Ascending aorta (tissue), 2 donors: ENCODE results near the gene SLC4A1AP. TPM values are rescaled to one million over a fixed set of nuclear protein-coding genes. Genes with fewer than 3 reads are reported as not detected.

ENCODE experiments used
- DNase-seq, 2 donors: peaks; one replicate each; pipeline ENCODE4 v3.0.0-alpha.2; 2019; ENCODE audit warnings: low spot score in 2 of 2
- H3K27ac ChIP-seq, 2 donors: fragments of 200-600 bp; sonication (generic); one replicate each; pipeline ENCODE4 v1.5.1; 2016 to 2017; ENCODE audit warnings: mild to moderate bottlenecking in 1 of 2
- H3K27me3 ChIP-seq: fragments of 200-600 bp; sonication (generic); one replicate; pipeline ENCODE4 v1.5.1; 2017
- H3K36me3 ChIP-seq, 2 donors: fragments of 200-600 bp; sonication (generic); one replicate each; pipeline ENCODE4 v1.5.1; 2016
- H3K4me1 ChIP-seq, 2 donors: fragments of 200-600 bp; sonication (generic); one replicate each; pipeline ENCODE4 v1.5.1; 2016 to 2017; ENCODE audit warnings: mild to moderate bottlenecking in 1 of 2
- H3K4me3 ChIP-seq, 2 donors: fragments of 200-600 bp; sonication (generic); one replicate each; pipeline ENCODE4 v1.5.1; 2016 to 2017; ENCODE audit warnings: mild to moderate bottlenecking in 1 of 2
- H3K9me3 ChIP-seq, 2 donors: fragments of 200-600 bp; sonication (generic); one replicate each; pipeline ENCODE4 v1.5.1; 2016
- CTCF ChIP-seq, 3 experiments: fragments of 200-600 bp in 2 of 3; fragments of 450-650 bp in 1 of 3; sonication (generic) in 2 of 3; IDR thresholded peaks; one replicate each; pipeline ENCODE4 v1.5.1; 2016 to 2019; ENCODE audit warnings: antibody characterized with exemption in 3 of 3, mild to moderate bottlenecking in 1 of 3, moderate library complexity in 1 of 3
- intact Hi-C: fragments of 100-400 bp; cut with DNase I; formaldehyde crosslinking; loops from one replicate; pipeline ENCODE4 v1.15.1; 2023
- total RNA-seq: library from RNA; depleted of rRNA; stranded (reverse); fragments of >200 nt; gene quantifications from one replicate; pipeline ENCODE4 v1.1.0, GENCODE V29; 2016

Gene SLC4A1AP
- total RNA-seq, 1 donor from 2014 or later, result 26.8 TPM

- Histone ChIP-seq H3K27me3 (no peaks in the 10 kb centered on the region), H3K36me3 (no peaks in the 10 kb centered on the region), H3K4me3 (no peak overlapping the region), H3K27ac (no peak overlapping the region), H3K9me3 (no peaks in the 10 kb centered on the region), H3K4me1 (no peaks in the 10 kb centered on the region)
- no peak for TF ChIP-seq CTCF (IDR thresholded peaks at IDR 0.05)
- no peak for DNase-seq
- intact Hi-C loops, result no loop called here
These were observed 78.9 kb downstream of the SLC4A1AP start for GRCh38 chr2:27742571-27742970.

Other genes starting within 250 kb of the SLC4A1AP start
- 42.1 TPM for gene NRBP1, start 235.3 kb upstream of the SLC4A1AP start, total RNA-seq
- gene KRTCAP3, start 221.5 kb upstream of the SLC4A1AP start, total RNA-seq, result not detected
- 204 TPM for gene IFT172, start 174.1 kb upstream of the SLC4A1AP start, total RNA-seq
- 18.1 TPM for gene FNDC4, start 168.7 kb upstream of the SLC4A1AP start, total RNA-seq
- not detected for gene GCKR, start 167.1 kb upstream of the SLC4A1AP start, total RNA-seq
- 64.8 TPM for gene ZNF512, start 80.8 kb upstream of the SLC4A1AP start, total RNA-seq
- gene CCDC121, start 34.9 kb upstream of the SLC4A1AP start, total RNA-seq, result 8.0 TPM
- 13.1 TPM for gene GPN1, start 34.8 kb upstream of the SLC4A1AP start, total RNA-seq
- gene SUPT7L, start 275 bp upstream of the SLC4A1AP start, total RNA-seq, result 6.1 TPM
- gene MRPL33, start 107.8 kb downstream of the SLC4A1AP start, total RNA-seq, result 3.4 TPM
- gene RBKS, start 226.5 kb downstream of the SLC4A1AP start, total RNA-seq, result not detected
- gene BABAM2, start 226.8 kb downstream of the SLC4A1AP start, total RNA-seq, result 19.6 TPM